ENCODE measurements around the gene TNFRSF11A.

GRCh38 chr18:62335494-62335893, 10.4 kb downstream of the TNFRSF11A start:
- TF ChIP-seq, protein P1, sequence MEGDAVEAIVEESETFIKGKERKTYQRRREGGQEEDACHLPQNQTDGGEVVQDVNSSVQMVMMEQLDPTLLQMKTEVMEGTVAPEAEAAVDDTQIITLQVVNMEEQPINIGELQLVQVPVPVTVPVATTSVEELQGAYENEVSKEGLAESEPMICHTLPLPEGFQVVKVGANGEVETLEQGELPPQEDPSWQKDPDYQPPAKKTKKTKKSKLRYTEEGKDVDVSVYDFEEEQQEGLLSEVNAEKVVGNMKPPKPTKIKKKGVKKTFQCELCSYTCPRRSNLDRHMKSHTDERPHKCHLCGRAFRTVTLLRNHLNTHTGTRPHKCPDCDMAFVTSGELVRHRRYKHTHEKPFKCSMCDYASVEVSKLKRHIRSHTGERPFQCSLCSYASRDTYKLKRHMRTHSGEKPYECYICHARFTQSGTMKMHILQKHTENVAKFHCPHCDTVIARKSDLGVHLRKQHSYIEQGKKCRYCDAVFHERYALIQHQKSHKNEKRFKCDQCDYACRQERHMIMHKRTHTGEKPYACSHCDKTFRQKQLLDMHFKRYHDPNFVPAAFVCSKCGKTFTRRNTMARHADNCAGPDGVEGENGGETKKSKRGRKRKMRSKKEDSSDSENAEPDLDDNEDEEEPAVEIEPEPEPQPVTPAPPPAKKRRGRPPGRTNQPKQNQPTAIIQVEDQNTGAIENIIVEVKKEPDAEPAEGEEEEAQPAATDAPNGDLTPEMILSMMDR (IDR thresholded peaks at IDR 0.05; ENCODE audit: poor library complexity, severe bottlenecking): no peak
- no peak for TF ChIP-seq EZH2 (IDR thresholded peaks at IDR 0.05; ENCODE audit: borderline replicate concordance, insufficient read depth, low read length, poor library complexity, severe bottlenecking)
- TF ChIP-seq MXI1 (conservative IDR thresholded peaks at IDR 0.05; ENCODE audit: poor library complexity, severe bottlenecking): no peak
- TF ChIP-seq POLR2AphosphoS5 (IDR thresholded peaks at IDR 0.05): no peak
- no peak for TF ChIP-seq EP300 (conservative IDR thresholded peaks at IDR 0.05; ENCODE audit: poor library complexity, severe bottlenecking)

Data from neural cell (in vitro differentiated cells).